NCI-H460 (cell line): ENCODE measurements around the gene LRP1B. TPM values are rescaled to one million over a fixed set of nuclear protein-coding genes. Genes with fewer than 3 reads are reported as not detected.

Experiments
- DNase-seq: peaks from one replicate; pipeline ENCODE4 v3.0.0-alpha.2; 2016; ENCODE audit warnings: low read depth; ENCODE audit errors: extremely low read depth
- total RNA-seq: library from RNA; depleted of rRNA; stranded (reverse); fragments of >200 nt; shearing (Covaris generic); gene quantifications from 2 replicates; pipeline ENCODE4 v1.2.3, GENCODE V29; 2014

LRP1B gene
- total RNA-seq, 1 experiment from 2014 or later = 4.0 TPM

GRCh38 chr2:141610564-141611175 is 520.1 kb downstream of the LRP1B start:
- DNase-seq = no peak

- DNase-seq = no peak
These were observed 525.7 kb downstream of the LRP1B start for GRCh38 chr2:141605163-141605562.

- no peak for DNase-seq
These were observed 529.2 kb downstream of the LRP1B start for GRCh38 chr2:141601511-141602152.

DNA sequence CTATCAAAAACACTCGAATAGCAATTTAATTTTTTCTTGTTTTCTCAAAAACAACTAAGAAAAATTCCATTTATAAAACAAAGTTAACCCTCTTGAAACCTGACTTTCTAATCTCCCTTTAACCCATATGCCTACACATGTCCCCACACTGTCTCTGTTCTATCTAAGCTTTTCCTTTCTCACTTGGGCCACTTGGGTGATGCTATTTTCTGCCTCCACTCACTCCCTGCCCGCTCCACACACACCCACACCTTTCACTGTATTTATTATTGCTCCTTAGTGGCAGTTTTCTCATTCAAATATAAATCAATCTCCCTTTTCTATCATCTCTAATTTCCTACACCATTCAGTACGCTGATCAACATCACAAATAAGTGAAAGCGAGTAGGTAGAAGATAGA is 531.1 kb downstream of the LRP1B start:
- DNase-seq = no peak

GRCh38 chr2:141598982-141599381 is 531.8 kb downstream of the LRP1B start:
- no peak for DNase-seq

GRCh38 chr2:141595316-141595920 is 535.4 kb downstream of the LRP1B start:
- DNase-seq = no peak

DNA sequence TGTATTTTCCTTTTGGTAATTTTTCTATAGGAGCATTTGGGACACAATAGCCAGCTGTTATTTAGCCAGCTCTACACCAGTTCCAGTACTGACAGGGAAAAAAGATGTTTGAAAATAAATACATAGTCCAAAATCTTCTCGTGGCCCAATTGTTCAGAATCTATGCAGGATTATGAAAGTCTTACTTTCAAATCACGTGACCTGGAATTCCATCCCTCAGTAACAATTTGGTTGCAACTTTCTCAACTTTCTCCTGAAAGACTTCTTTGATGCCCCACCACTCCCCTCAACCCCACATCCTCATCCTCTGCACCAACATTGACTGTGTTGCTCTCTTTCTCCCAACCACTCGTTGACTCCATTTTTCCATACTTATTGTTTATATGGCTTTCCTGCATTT is 539.0 kb downstream of the LRP1B start:
- DNase-seq = no peak

GRCh38 chr2:141590620-141591019 is 540.2 kb downstream of the LRP1B start:
- DNase-seq = no peak

- DNase-seq = no peak
These were observed 541.5 kb downstream of the LRP1B start for GRCh38 chr2:141589314-141589713.

GRCh38 chr2:141586985-141587384 is 543.8 kb downstream of the LRP1B start:
- no peak for DNase-seq

DNA sequence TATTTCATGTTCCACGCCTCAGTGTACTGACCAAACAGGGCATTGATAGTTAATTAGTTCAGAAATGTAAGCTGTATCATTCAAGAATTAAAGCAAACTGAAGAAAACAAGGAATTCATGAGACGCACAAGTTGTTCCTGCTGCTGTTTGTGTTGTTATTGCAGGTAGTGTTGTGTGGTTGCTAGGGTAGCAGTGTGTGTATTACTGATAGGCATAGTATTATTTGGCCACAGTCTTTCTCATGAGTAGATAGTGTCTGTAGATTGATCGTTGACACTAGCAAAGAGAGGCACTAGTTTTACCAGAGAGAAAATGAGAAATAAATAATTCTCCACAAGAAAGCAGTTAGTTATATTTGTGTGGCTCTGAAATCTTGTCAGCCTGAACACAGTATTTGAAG is 548.6 kb downstream of the LRP1B start:
- no peak for DNase-seq

- no peak for DNase-seq
These were observed 551.7 kb downstream of the LRP1B start for GRCh38 chr2:141579071-141579470.

GRCh38 chr2:141570474-141571131 is 560.2 kb downstream of the LRP1B start:
- DNase-seq = no peak

DNA sequence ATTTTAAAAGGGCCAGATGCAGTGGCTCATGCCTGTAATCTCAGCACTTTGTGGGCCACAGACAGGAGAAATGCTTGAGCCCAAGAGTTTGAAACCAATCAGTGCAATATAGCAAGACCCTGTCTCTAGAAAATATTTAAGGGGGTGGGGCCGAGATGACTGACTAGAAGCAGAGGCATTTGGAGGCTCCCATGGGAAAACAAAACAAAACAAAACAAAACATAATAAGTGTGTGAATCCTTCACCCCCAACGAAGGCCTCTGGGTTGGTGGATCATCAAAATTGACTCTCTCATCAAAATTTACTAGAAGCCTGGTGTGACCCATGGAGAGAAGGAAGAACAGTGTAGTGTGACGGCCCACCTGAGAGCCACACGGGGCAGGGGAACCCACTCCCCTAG is 560.9 kb downstream of the LRP1B start:
- DNase-seq = no peak

DNA sequence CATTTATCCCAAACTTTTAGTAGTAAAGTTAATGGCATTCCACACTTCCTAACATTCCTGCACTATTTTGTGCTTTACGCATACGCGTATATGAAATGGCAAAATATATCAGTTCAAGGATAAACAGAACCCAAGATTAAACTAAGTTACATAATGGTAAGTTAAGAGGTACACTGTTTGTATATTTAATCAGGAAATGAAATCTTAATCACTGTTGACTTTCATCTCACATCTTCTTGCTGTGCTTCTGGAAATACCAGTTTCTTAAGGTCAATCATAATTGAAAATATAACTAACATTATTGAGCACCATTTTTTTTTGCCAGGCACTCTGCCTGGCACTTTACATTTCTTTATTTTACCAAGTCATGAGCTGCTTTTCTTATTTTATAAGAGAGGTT is 565.2 kb downstream of the LRP1B start:
- DNase-seq = no peak

DNA sequence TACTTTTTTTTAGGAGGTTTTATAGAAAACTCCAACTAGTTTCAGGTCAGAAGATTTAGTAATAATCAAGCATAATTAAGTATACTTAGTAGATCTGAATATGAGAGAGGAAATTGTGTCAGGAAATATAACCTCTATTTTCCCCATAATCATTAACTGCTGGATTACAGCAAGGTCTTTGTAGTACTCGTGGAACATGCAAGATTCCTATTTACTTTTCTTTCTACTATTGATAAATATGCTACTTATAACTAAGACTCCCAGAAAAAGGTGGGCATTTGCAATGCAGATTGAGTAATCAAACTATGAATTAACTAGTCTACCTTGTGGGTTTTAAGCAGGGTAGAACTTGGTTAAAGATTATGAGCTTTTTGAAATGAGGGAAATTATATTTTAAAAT is 570.1 kb downstream of the LRP1B start:
- no peak for DNase-seq

GRCh38 chr2:141557329-141558095 is 573.3 kb downstream of the LRP1B start:
- peak; percentile 42 for DNase-seq

DNA sequence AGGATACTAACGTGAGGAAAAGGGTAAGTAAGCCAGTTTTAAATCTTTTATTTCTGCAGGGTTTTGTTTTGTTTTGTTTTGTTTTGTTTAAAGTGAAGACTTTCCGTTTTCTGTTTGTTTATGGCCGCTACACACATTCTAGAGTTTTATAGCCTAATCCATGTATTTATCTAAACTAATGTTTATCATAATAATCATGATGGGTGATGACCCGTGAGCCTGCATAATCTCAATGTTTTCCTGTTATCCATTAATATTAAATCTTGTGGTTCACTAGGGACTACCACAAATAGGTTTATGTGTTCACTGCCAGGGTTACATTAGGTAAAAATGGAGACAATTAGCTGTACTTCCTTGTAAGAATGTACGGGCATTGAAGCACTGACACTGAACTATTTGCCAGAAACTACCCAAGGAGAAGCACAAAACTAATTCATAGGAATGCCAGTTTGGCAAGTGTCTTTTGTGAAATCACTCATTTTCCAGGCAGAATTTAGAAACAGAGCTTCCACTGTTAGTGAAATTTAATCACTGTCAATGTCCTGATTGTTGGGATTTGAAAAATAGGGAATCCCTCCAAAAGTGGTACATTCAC is 574.8 kb downstream of the LRP1B start:
- no peak for DNase-seq

- peak; percentile 41 for DNase-seq
These were observed 576.0 kb downstream of the LRP1B start for GRCh38 chr2:141554810-141555209.

- no peak for DNase-seq
These were observed 596.0 kb downstream of the LRP1B start for GRCh38 chr2:141534666-141535362.
